ENCODE results near the gene PCDHGA7.
"Not testable (repeated sequence)": the region's sequence is repeated elsewhere in the genome, so short reads cannot be mapped to it uniquely, and the experiment has no call there.

DNA sequence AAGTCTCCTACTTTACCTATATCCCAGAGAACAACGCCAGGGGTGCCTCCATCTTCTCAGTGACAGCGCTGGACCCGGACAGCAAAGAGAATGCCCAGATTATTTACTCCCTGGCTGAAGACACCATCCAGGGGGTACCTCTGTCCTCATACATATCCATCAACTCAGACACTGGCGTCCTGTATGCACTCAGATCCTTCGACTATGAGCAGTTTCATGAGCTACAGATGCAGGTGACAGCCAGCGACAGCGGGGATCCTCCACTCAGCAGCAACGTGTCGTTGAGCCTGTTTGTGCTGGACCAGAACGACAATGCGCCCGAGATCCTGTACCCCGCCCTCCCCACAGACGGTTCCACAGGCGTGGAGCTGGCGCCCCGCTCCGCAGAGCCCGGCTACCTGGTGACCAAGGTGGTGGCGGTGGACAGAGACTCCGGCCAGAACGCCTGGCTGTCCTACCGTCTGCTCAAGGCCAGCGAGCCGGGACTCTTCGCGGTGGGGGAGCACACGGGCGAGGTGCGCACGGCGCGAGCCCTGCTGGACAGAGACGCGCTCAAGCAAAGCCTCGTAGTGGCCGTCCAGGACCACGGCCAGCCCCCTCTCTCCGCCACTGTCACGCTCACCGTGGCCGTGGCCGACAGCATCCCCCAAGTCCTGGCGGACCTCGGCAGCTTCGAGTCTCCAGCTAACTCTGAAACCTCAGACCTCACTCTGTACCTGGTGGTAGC, 32.2 kb downstream of the PCDHGA7 start:
- TF ChIP-seq, protein P1, sequence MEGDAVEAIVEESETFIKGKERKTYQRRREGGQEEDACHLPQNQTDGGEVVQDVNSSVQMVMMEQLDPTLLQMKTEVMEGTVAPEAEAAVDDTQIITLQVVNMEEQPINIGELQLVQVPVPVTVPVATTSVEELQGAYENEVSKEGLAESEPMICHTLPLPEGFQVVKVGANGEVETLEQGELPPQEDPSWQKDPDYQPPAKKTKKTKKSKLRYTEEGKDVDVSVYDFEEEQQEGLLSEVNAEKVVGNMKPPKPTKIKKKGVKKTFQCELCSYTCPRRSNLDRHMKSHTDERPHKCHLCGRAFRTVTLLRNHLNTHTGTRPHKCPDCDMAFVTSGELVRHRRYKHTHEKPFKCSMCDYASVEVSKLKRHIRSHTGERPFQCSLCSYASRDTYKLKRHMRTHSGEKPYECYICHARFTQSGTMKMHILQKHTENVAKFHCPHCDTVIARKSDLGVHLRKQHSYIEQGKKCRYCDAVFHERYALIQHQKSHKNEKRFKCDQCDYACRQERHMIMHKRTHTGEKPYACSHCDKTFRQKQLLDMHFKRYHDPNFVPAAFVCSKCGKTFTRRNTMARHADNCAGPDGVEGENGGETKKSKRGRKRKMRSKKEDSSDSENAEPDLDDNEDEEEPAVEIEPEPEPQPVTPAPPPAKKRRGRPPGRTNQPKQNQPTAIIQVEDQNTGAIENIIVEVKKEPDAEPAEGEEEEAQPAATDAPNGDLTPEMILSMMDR (IDR thresholded peaks at IDR 0.05): not testable (repeated sequence)
- TF ChIP-seq POLR2A (IDR thresholded peaks at IDR 0.05): not testable (repeated sequence)

All from heart left ventricle (tissue), 13 donors.